GM18519 (cell line): Measurements from ENCODE around the gene OLIG1.
A peak's percentile ranks its signal among the peaks of the same experiment; 100 is the strongest.

ENCODE experiments used
- ATAC-seq: cut with Tn5 transposase; IDR thresholded peaks from one replicate; pipeline ENCODE4 v1.9.1; 2021; ENCODE audit warnings: mild to moderate bottlenecking, moderate library complexity; ENCODE audit not compliant: unreplicated experiment, low FRiP score

The OLIG1 gene

GRCh38 chr21:33059380-33059841 is 10.5 kb upstream of the OLIG1 start:
- no peak for ATAC-seq

- no peak for ATAC-seq
These were observed 8.7 kb upstream of the OLIG1 start for GRCh38 chr21:33061233-33061632.

GRCh38 chr21:33063375-33063883 is 6.5 kb upstream of the OLIG1 start:
- no peak for ATAC-seq

- ATAC-seq: no peak
These were observed 5.9 kb upstream of the OLIG1 start for GRCh38 chr21:33063907-33064622.

DNA sequence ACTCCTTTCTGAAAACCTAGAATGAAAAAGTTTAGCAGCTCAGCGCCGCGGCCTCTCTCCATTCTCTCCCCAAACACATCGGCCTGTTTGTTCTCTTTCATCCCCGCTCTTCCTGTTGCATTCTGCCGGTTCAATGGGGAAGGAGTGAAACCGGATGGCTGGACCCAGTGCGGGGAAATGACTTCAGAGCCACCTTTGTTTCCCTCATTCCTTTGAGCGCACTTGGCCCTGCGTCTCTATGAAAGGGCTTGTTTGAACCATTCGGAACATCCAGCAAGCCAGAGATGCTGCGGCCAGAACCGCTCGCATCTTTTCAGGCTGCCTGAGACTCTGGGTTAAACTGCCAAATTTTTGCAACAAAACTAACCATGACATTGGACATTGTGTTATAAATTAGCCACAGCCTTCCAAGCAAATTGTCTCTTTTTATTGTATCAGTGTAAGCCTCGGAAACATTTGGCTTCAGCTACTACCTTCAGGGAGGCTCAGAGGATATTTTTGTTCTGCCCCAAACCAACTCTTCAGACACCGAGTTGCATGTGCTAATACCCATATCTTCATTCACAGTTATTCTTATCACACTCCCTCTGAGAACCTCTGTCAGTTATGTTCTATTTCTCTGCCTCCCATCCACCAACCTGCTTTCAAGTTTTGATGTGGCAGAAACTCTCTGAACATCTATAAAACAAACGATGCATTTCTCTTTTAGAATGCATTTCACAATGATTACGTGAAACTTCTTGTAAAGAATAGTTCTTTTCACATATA is 5.1 kb upstream of the OLIG1 start:
- no peak for ATAC-seq

DNA sequence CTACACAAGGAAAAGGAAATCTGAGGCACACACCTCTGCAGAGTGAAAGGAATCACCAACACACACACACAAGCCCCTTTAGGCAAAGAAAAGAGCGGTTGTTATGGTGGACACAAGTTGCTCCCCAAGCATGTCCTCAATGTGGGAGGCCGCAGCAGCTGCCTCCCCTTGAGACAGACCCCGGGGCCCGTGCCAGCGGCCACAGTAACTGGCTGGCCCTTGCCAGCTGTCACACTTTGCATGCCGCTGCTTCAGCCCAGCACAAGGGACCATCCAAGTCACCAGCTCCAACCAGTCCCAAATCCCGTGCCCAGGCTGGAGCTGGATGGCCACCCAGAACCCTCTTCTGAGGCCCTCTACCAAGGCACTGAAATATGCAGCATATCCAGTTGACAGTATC is 2.9 kb upstream of the OLIG1 start:
- no peak for ATAC-seq

- ATAC-seq: no peak
These were observed 2.5 kb upstream of the OLIG1 start for GRCh38 chr21:33067457-33067856.

- ATAC-seq: no peak
These were observed 698 bp upstream of the OLIG1 start for GRCh38 chr21:33069243-33069642.

GRCh38 chr21:33069645-33069993 is 322 bp upstream of the OLIG1 start:
- ATAC-seq: no peak

GRCh38 chr21:33070744-33070997 is 730 bp downstream of the OLIG1 start:
- no peak for ATAC-seq

DNA sequence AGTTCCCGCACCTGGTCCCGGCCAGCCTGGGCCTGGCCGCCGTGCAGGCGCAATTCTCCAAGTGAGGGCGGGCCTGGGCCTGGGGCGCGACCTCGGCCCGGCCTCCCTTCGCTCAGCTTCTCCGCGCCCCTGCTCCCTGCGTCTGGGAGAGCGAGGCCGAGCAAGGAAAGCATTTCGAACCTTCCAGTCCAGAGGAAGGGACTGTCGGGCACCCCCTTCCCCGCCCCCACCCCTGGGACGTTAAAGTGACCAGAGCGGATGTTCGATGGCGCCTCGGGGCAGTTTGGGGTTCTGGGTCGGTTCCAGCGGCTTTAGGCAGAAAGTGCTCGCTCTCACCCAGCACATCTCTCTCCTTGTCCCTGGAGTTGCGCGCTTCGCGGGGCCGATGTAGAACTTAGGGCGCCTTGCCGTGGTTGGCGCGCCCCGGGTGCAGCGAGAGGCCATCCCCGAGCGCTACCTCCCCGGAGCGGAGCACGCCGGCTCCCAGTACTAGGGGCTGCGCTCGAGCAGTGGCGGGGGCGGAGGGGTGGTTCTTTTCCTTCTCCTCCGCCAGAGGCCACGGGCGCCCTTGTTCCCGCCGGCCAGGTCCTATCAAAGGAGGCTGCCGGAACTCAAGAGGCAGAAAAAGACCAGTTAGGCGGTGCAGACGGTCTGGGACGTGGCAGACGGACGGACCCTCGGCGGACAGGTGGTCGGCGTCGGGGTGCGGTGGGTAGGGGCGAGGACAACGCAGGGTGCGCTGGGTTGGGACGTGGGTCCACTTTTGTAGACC is 1.2 kb downstream of the OLIG1 start:
- ATAC-seq: no peak

GRCh38 chr21:33071770-33072306 is 1.9 kb downstream of the OLIG1 start:
- no peak for ATAC-seq

DNA sequence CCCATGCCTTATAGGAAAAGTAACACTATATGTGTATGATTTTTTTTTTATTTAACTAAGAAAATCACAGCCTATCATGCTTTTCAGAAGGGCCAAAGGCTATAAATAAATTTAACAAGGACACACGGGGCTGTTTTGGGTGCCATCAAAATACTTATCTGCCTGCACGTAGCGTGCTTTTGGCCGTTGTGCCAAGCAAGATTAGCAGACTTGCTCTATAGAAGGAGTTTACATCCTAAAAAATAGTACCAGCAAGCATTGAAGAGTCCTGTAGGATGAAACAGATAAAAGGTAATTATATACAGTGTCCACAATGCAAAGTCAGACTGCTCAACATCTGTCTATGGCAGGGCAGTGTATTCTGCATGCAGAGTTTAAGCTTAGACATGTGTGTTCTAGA is 3.7 kb downstream of the OLIG1 start:
- ATAC-seq: no peak

GRCh38 chr21:33075128-33075527 is 5.2 kb downstream of the OLIG1 start:
- ATAC-seq: no peak

GRCh38 chr21:33075596-33076195 is 5.8 kb downstream of the OLIG1 start:
- no peak for ATAC-seq

DNA sequence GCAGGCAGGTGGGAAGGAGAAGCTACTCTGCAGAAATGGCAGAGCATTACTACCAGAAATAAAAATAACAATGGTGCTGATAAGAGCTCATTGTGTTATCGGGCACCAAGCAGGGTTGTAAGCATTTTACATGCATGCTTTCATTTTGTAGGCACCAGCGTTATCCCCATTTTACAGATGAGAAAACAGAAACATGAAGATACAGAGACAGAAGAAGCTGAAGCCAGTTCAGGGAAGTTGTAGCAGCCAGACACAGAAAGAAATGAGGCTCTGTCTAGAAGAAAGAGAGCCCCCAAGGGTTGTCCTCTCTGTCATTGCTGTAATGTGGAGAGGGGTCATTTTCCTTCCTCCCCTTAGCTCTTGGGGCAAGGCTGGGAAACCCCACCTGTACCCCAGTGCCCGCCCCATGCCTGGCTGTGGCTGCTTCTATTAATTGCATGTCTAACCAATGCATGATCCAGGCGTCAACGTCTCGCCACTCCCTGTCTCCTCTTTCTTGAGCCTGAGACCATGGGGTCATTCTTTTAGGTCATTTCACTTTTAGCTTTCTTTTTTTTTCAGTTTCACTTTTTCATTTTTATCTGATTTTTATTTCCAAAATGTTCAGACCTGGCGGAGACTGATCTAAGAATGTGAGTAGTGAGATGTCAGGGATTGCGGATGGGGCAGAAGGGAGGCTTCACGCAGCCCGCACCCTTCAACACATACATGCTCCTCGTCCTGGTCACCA is 6.8 kb downstream of the OLIG1 start:
- ATAC-seq: no peak

GRCh38 chr21:33078907-33079582 is 9.1 kb downstream of the OLIG1 start:
- ATAC-seq: peak; percentile 91

- no peak for ATAC-seq
These were observed 10.4 kb downstream of the OLIG1 start for GRCh38 chr21:33080376-33080775.

DNA sequence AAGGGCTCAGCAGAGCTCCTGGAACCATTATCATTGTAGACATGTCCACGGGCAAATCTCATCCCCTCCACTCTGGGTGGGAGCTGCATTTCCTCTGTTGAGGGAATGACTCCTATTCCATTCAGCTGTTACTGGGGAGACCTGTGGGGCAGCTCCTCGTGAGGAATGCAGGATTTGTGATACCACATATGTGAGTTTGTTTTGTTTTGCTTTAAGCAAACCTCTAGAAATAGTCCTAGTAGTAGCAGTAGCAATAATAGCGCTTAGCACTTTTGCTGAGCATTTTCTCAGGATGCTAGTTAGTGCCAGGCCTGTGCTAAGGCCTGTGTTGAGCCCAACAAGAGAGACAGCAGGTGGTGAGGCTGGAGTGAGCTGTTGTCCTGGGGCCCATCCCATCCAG is 10.8 kb downstream of the OLIG1 start:
- ATAC-seq: no peak

GRCh38 chr21:33088384-33088783 is 18.4 kb downstream of the OLIG1 start:
- ATAC-seq: no peak
